ENCODE results near the gene ACSBG1. TPM values are rescaled to one million over a fixed set of nuclear protein-coding genes. Genes with fewer than 3 reads are reported as not detected.
"Not testable (repeated sequence)": the region's sequence is repeated elsewhere in the genome, so short reads cannot be mapped to it uniquely, and the experiment has no call there.

The ACSBG1 gene
- total RNA-seq, 2 experiments from 2014 or later: not detected

DNA sequence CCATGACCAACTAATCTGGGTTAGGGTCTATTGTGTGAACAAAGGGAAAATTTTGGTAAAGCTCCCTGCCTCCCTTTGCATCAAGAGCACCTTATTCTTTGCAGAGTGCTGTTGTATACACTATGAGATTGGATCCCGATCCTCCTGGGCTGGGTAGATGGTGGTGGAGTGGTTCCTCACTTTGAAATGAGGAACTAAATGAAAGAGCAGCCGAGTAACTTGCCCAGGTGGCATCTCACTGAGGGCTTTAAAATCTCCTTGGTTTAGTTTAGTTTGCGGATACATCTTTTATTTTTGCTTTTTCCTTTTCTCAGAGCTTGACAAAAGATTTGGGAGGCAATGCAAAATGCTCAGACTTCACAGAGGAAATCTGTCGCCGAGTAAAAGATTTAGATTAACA lies 65.8 kb downstream of the ACSBG1 start:
- no peak for DNase-seq
- H3K27ac Mint-ChIP-seq: no peak overlapping the region
- intact Hi-C loops (cut with micrococcal nuclease): loop anchor here (5.0 kb wide), 1 partner anchor 36 kb away; the partner anchor contains the start of gene CIB2
- H3K9me3 Mint-ChIP-seq: no peaks in the 10 kb centered on the region
- no peak overlapping the region for H3K4me3 Mint-ChIP-seq
- H3K36me3 Mint-ChIP-seq (ENCODE audit: low read depth): peaks cover 69% of the 10 kb centered on the region
- H3K27me3 Mint-ChIP-seq (ENCODE audit: low read depth): no peaks in the 10 kb centered on the region
- peaks cover 29% of the 10 kb centered on the region for H3K4me1 Mint-ChIP-seq (ENCODE audit: low read depth)
- CTCF ChIA-PET: interaction anchor here (0.6 to 1.7 kb wide), 8 partner anchors 27 to 1945 kb away, joined by 3 to 7 read pairs (median 4); no protein-coding TSS in a partner anchor

- CTCF ChIA-PET: interaction anchor here (0.7 to 1.0 kb wide), 2 partner anchors 28 to 54 kb away, joined by 3 read pairs; no protein-coding TSS in a partner anchor
- no peaks in the 10 kb centered on the region for H3K27me3 Mint-ChIP-seq (ENCODE audit: low read depth)
- intact Hi-C loops (cut with micrococcal nuclease): loop anchor here (1.0 to 5.0 kb wide), 2 partner anchors 18 to 35 kb away; partner anchors contain the start of genes CIB2 and IDH3A
- H3K27ac Mint-ChIP-seq: peak overlapping the region; percentile 60
- H3K36me3 Mint-ChIP-seq (ENCODE audit: low read depth): peaks cover 71% of the 10 kb centered on the region
- no peaks in the 10 kb centered on the region for H3K9me3 Mint-ChIP-seq
- H3K4me1 Mint-ChIP-seq (ENCODE audit: low read depth): peaks cover 22% of the 10 kb centered on the region
- peak; percentile 78 for DNase-seq
- H3K4me3 Mint-ChIP-seq: no peak overlapping the region
These were observed 67.0 kb downstream of the ACSBG1 start for GRCh38 chr15:78167227-78167888.

DNA sequence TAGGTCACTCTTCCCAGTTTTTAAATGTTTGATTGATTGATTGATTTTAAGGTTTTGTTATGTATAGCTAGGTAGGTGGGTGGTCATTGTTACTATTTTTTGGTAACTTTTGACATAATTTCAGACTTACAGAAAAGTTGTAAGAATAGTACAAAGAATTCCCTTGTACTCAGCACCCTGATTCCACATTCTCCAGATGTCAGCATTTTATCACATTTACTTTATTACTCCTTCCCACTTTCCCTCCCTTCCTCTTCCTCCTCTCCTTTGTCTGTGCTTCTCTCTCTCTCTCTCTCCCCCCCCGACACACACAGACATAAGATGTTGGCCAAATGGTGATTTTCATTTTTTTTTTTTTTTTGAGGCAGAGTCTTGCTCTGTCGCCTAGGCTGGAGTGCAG lies 70.4 kb downstream of the ACSBG1 start:
- H3K9me3 Mint-ChIP-seq: no peaks in the 10 kb centered on the region
- H3K36me3 Mint-ChIP-seq (ENCODE audit: low read depth): peaks cover 57% of the 10 kb centered on the region
- intact Hi-C loops (cut with micrococcal nuclease): no loop called here
- H3K27ac Mint-ChIP-seq: no peak overlapping the region
- H3K27me3 Mint-ChIP-seq (ENCODE audit: low read depth): no peaks in the 10 kb centered on the region
- H3K4me3 Mint-ChIP-seq: no peak overlapping the region
- H3K4me1 Mint-ChIP-seq (ENCODE audit: low read depth): peaks cover 25% of the 10 kb centered on the region
- no peak for DNase-seq
- CTCF ChIA-PET: no interaction called here

DNA sequence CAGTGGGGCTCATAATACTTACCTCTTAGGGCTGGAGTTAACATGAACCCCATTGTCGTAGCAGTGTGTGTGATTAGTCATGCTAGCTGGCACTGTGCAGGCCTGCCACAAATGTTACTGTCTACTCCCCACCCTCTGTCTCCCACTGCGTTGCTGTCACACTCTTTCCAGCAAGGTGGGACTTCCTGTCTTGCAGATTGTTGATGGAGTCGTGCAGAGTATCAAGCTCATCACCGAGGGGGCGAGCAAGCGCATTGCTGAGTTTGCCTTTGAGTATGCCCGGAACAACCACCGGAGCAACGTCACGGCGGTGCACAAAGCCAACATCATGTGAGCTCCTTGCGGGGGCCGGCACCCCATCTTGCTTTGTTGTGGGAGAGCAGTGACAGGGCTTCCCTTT lies 72.3 kb downstream of the ACSBG1 start:
- H3K9me3 Mint-ChIP-seq: no peaks in the 10 kb centered on the region
- H3K27me3 Mint-ChIP-seq (ENCODE audit: low read depth): no peaks in the 10 kb centered on the region
- H3K36me3 Mint-ChIP-seq (ENCODE audit: low read depth): peaks cover 45% of the 10 kb centered on the region
- no peak overlapping the region for H3K4me3 Mint-ChIP-seq
- CTCF ChIA-PET: interaction anchor here (0.7 to 2.1 kb wide), 2 partner anchors 12 to 33 kb away, joined by 3 to 4 read pairs; no protein-coding TSS in a partner anchor
- DNase-seq: peak; percentile 76
- H3K4me1 Mint-ChIP-seq (ENCODE audit: low read depth): peaks cover 16% of the 10 kb centered on the region
- intact Hi-C loops (cut with micrococcal nuclease): no loop called here
- H3K27ac Mint-ChIP-seq: peak overlapping the region; percentile 76

DNA sequence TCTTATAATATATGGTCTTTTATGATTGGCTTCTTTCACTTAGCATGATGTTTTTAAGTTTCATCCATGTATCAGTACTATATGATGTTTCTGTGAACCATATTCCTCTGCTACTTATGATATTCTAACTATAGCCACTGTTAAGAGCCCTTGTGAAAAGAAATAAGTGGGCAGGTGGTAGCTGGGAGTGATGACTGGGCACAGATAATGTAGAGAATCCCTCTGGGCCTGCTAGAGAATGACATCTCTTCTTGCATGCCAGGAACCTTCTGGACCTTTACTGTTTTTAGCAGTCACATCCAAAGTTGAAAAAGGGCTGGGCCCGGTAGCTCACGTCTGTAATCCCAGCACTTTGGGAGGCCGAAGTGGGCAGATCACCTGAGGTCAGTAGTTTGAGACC lies 75.0 kb downstream of the ACSBG1 start:
- intact Hi-C loops (cut with micrococcal nuclease): no loop called here
- peaks cover 29% of the 10 kb centered on the region for H3K36me3 Mint-ChIP-seq (ENCODE audit: low read depth)
- H3K4me1 Mint-ChIP-seq (ENCODE audit: low read depth): peaks cover 9% of the 10 kb centered on the region
- no peak for DNase-seq
- H3K4me3 Mint-ChIP-seq: no peak overlapping the region
- no peaks in the 10 kb centered on the region for H3K9me3 Mint-ChIP-seq
- H3K27me3 Mint-ChIP-seq (ENCODE audit: low read depth): no peaks in the 10 kb centered on the region
- CTCF ChIA-PET: interaction anchor here (0.7 to 1.0 kb wide), 2 partner anchors 15 to 46 kb away, joined by 3 read pairs; no protein-coding TSS in a partner anchor
- no peak overlapping the region for H3K27ac Mint-ChIP-seq

DNA sequence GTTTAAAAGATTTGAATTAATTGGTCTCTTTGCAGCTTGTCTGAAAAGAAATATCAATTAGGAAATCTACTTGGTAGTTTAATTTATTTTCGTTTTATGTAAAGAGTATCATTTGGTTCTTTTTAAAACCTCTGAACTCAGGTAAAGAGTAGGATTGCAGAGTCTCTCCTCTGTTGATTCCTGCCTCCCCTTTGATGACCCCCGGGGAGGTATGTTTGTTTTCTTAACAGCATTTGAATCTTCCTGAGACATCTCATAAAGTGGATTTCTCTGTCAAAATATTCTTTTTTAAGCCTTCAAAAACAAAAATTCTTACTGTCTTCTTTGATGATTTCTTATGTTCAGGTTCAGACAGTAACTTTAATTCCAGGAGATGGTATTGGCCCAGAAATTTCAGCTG lies 77.2 kb downstream of the ACSBG1 start:
- CTCF ChIA-PET: no interaction called here
- no peak overlapping the region for H3K27ac Mint-ChIP-seq

GRCh38 chr15:78156653-78157052 lies 77.7 kb downstream of the ACSBG1 start:
- Mint-ChIP-seq H3K27ac (no peak overlapping the region), H3K4me3 (no peak overlapping the region), H3K27me3 (ENCODE audit: low read depth) (no peaks in the 10 kb centered on the region), H3K9me3 (no peaks in the 10 kb centered on the region), H3K4me1 (ENCODE audit: low read depth) (peaks cover 15% of the 10 kb centered on the region), H3K36me3 (ENCODE audit: low read depth) (peaks cover 20% of the 10 kb centered on the region)
- CTCF ChIA-PET: interaction anchor here (1.0 kb wide), 1 partner anchor 84 kb away, joined by 7 read pairs; no protein-coding TSS in a partner anchor
- no peak for DNase-seq
- intact Hi-C loops (cut with micrococcal nuclease): no loop called here

More for the DNA sequence above, 77.2 kb downstream of the ACSBG1 start:
- H3K9me3 Mint-ChIP-seq: no peaks in the 10 kb centered on the region
- intact Hi-C loops (cut with micrococcal nuclease): no loop called here
- H3K4me1 Mint-ChIP-seq (ENCODE audit: low read depth): peaks cover 21% of the 10 kb centered on the region
- peaks cover 23% of the 10 kb centered on the region for H3K36me3 Mint-ChIP-seq (ENCODE audit: low read depth)
- DNase-seq: no peak
- H3K27me3 Mint-ChIP-seq (ENCODE audit: low read depth): no peaks in the 10 kb centered on the region
- H3K4me3 Mint-ChIP-seq: no peak overlapping the region

DNA sequence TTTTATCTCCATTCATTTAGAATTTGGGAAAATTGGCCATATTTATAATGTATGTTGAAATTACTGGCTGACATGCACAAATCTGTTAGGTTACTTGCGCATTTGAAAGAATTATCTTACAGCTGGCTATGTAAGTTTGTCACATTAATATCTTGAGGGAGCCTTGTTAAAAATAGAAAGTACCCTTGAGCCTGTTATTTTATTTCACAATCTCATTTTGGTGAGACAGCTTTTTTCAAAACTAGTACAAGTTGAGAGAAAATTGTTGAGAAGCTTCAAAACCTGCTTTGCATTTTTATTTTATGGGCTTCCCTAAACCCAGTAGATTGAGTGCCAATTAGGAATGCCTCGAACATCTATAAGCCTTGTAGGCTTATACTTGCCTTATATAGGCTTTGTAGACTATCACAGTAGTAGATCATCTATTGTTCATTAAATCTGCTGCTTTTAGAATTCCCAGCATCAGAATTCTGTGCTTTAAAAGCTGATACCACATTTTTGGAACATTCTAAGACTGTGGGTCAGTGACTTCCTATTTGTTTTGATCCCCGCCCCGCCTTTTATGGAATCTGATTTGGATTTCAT lies 78.9 kb downstream of the ACSBG1 start:
- CTCF ChIA-PET: interaction anchor here (0.7 kb wide), 1 partner anchor 47 kb away, joined by 3 read pairs; no protein-coding TSS in a partner anchor

DNA sequence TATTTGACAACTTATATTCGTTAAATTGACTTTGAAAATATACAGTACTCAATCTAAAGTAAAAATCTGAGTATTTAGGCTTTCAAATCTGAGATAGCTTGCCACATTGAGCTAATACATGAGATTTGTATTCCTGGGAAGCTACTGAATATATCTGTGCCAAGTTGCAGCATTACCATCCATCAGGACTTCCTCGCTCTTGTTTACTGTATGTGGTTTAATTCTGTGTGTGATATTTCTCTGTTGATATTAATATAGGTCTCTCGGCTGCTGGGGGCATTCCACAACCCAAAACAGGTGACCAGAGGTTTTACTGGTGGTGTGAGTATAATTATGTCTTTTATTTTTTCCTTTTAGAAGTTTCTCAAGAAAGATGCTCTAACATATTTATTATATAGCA lies 79.4 kb downstream of the ACSBG1 start:
- intact Hi-C loops (cut with micrococcal nuclease): no loop called here
- H3K4me3 Mint-ChIP-seq: no peak overlapping the region
- H3K27me3 Mint-ChIP-seq (ENCODE audit: low read depth): no peaks in the 10 kb centered on the region
- peaks cover 20% of the 10 kb centered on the region for H3K36me3 Mint-ChIP-seq (ENCODE audit: low read depth)
- H3K9me3 Mint-ChIP-seq: no peaks in the 10 kb centered on the region
- CTCF ChIA-PET: interaction anchor here (0.5 kb wide), 1 partner anchor 85 kb away, joined by 4 read pairs; no protein-coding TSS in a partner anchor
- H3K4me1 Mint-ChIP-seq (ENCODE audit: low read depth): peaks cover 28% of the 10 kb centered on the region
- no peak for DNase-seq
- H3K27ac Mint-ChIP-seq: no peak overlapping the region

More for the DNA sequence above, 78.9 kb downstream of the ACSBG1 start:
- Mint-ChIP-seq H3K27me3 (ENCODE audit: low read depth) (no peaks in the 10 kb centered on the region), H3K9me3 (no peaks in the 10 kb centered on the region), H3K4me3 (no peak overlapping the region), H3K36me3 (ENCODE audit: low read depth) (peaks cover 21% of the 10 kb centered on the region), H3K4me1 (ENCODE audit: low read depth) (peaks cover 23% of the 10 kb centered on the region), H3K27ac (no peak overlapping the region)
- intact Hi-C loops (cut with micrococcal nuclease): no loop called here
- no peak for DNase-seq

- intact Hi-C loops (cut with micrococcal nuclease); H3K27me3 Mint-ChIP-seq (ENCODE audit: low read depth); H3K27ac Mint-ChIP-seq; H3K9me3 Mint-ChIP-seq: not testable (repeated sequence)
- Mint-ChIP-seq H3K4me3 (peak overlapping the region; percentile 26), H3K36me3 (ENCODE audit: low read depth) (peaks cover 20% of the 10 kb centered on the region), H3K4me1 (ENCODE audit: low read depth) (peaks cover 41% of the 10 kb centered on the region)
- peak; percentile 33 for DNase-seq
- CTCF ChIA-PET: interaction anchor here (0.7 kb wide), 1 partner anchor 294 kb away, joined by 3 read pairs; no protein-coding TSS in a partner anchor
These were observed 83.3 kb downstream of the ACSBG1 start for GRCh38 chr15:78151075-78151474.

- Mint-ChIP-seq H3K4me3 (peak overlapping the region; percentile 89), H3K27ac (peak overlapping the region; percentile 78), H3K27me3 (ENCODE audit: low read depth) (no peaks in the 10 kb centered on the region), H3K36me3 (ENCODE audit: low read depth) (peaks cover 17% of the 10 kb centered on the region), H3K4me1 (ENCODE audit: low read depth) (peaks cover 41% of the 10 kb centered on the region), H3K9me3 (no peaks in the 10 kb centered on the region)
- intact Hi-C loops (cut with micrococcal nuclease): loop anchor here (1.0 kb wide), 3 partner anchors 17 to 288 kb away; partner anchors contain the start of genes CIB2 and IREB2
- no peak for DNase-seq
- CTCF ChIA-PET: interaction anchor here (0.6 to 1.6 kb wide), 3 partner anchors 12 to 46 kb away, joined by 3 to 5 read pairs (median 5); partner anchors contain the start of gene CIB2
These were observed 84.3 kb downstream of the ACSBG1 start for GRCh38 chr15:78149805-78150751.
